K562 (cell line): ENCODE measurements around the gene CTIF. TPM values are rescaled to one million over a fixed set of nuclear protein-coding genes. Genes with fewer than 3 reads are reported as not detected.

ENCODE experiments used
- ATAC-seq: fragments of 200-7000 bp; cut with Tn5 transposase; 3 replicates; pipeline ENCODE4 v1.9.1; 2020; ENCODE audit warnings: moderate library complexity
- BruUV-seq: library from RNA; stranded (reverse); fragments of 400-500 nt; replicated peaks from 2 replicates; lab custom pipeline; 2021; lab: Mats Ljungman, UMichigan
- CTCF ChIA-PET: fragments of 300-600 bp; formaldehyde crosslinking; extraction: SDS; loops from one replicate; lab custom pipeline; 2021; ENCODE audit warnings: low intra/inter-chr PET ratio; lab: Yijun Ruan, JAX
- POLR2A ChIA-PET: fragments of 300-600, 350-650 bp; sonication (Branson Sonifier 250); formaldehyde crosslinking; extraction: SDS; loops from one replicate; lab custom pipeline; 2021; ENCODE audit warnings: antibody characterized with exemption, inconsistent platforms; lab: Yijun Ruan, JAX
- DNase-seq, 4 experiments: peaks; one replicate each; pipeline versions ENCODE4 v3.0.0 to v3.0.0-alpha.2; 2011 to 2018; ENCODE audit warnings: low spot score in 3 of 4, mixed read lengths in 3 of 4; ENCODE audit errors: extremely low read depth in 1 of 4
- FAIRE-seq: peaks from 2 replicates; lab custom pipeline; 2011; peaks lifted over from hg19 to GRCh38; lab: Jason Lieb, UNC
- H2AFZ ChIP-seq: 2 replicates; pipeline ENCODE4 v1.6.0; 2011; ENCODE audit warnings: low read depth, low read length, control low read depth, inconsistent platforms
- H3K27ac ChIP-seq: fragments of 200-600 bp; 3 replicates; pipeline ENCODE4 v1.8.0; 2011; ENCODE audit warnings: low read depth, mild to moderate bottlenecking, control low read depth, inconsistent platforms, low read length, moderate library complexity, mixed read lengths; ENCODE audit errors: extremely low read depth
- H3K27me3 ChIP-seq, 2 experiments: fragments of 300-600 bp in 1 of 2; 2 replicates in 1 of 2; 3 replicates in 1 of 2; pipeline versions ENCODE4 v1.6.0 to v1.8.0; 2011; ENCODE audit warnings: inconsistent platforms in 2 of 2, low read length in 2 of 2, mild to moderate bottlenecking in 1 of 2, mixed read lengths in 1 of 2, moderate library complexity in 1 of 2; ENCODE audit not compliant: control insufficient read depth in 2 of 2, insufficient read depth in 2 of 2
- H3K36me3 ChIP-seq: fragments of 300-600 bp; 3 replicates; pipeline ENCODE4 v1.8.0; 2011; ENCODE audit warnings: mild to moderate bottlenecking, low read length, inconsistent platforms; ENCODE audit not compliant: control insufficient read depth, insufficient read depth
- H3K4me1 ChIP-seq, 2 experiments: fragments of 200-600 bp in 1 of 2; replicated peaks in 1 of 2; 2 replicates in 1 of 2; 3 replicates in 1 of 2; pipeline versions ENCODE4 v1.5.1 to v1.8.0; 2011; ENCODE audit warnings: inconsistent platforms in 2 of 2, low read length in 2 of 2, mild to moderate bottlenecking in 1 of 2, mixed read lengths in 1 of 2, moderate library complexity in 1 of 2; ENCODE audit not compliant: control insufficient read depth in 2 of 2, insufficient read depth in 2 of 2
- H3K4me2 ChIP-seq: 2 replicates; pipeline ENCODE4 v1.6.1; 2011; ENCODE audit warnings: low read length, control low read depth, inconsistent platforms, mixed read lengths; ENCODE audit not compliant: insufficient read depth
- H3K4me3 ChIP-seq: fragments of 200-600 bp; sonication (generic), shearing (Covaris generic); 2 replicates; pipeline ENCODE4 v1.5.1; 2016; ENCODE audit warnings: control low read depth, inconsistent platforms
- H3K79me2 ChIP-seq: fragments of 200-600 bp; 3 replicates; pipeline ENCODE4 v1.8.0; 2011; ENCODE audit warnings: low read length, inconsistent platforms; ENCODE audit not compliant: control insufficient read depth, insufficient read depth
- H3K9ac ChIP-seq, 2 experiments: 2 replicates each; pipeline versions ENCODE4 v1.6.0 to v1.6.1; 2011; ENCODE audit warnings: low read depth in 2 of 2, low read length in 2 of 2, control low read depth in 1 of 2, inconsistent platforms in 1 of 2, mild to moderate bottlenecking in 1 of 2, mixed read lengths in 1 of 2; ENCODE audit not compliant: insufficient read depth in 1 of 2
- H3K9me1 ChIP-seq: one replicate; pipeline ENCODE4 v1.6.0; 2011; ENCODE audit warnings: inconsistent platforms, mild to moderate bottlenecking, low read length, moderate library complexity; ENCODE audit not compliant: control insufficient read depth, insufficient read depth
- H3K9me3 ChIP-seq: replicated peaks from 2 replicates; pipeline ENCODE4 v1.5.1; 2011; ENCODE audit warnings: low read depth, low read length, inconsistent platforms; ENCODE audit not compliant: control insufficient read depth, insufficient read depth
- H4K20me1 ChIP-seq: replicated peaks from 2 replicates; pipeline ENCODE4 v1.6.1; 2011; ENCODE audit warnings: low read length, inconsistent platforms, mixed read lengths; ENCODE audit not compliant: control insufficient read depth, insufficient read depth
- SAFB2 ChIP-seq: fragments of 200-400 bp; formaldehyde crosslinking; IDR thresholded peaks from 2 replicates; pipeline ENCODE4 v1.6.1; 2018; ENCODE audit warnings: borderline replicate concordance, low read length, low read depth, moderate library complexity; ENCODE audit not compliant: severe bottlenecking
- ZFP36 ChIP-seq: fragments of 150-350 bp; IDR thresholded peaks from 2 replicates; pipeline ENCODE4 v1.6.1; 2018; ENCODE audit warnings: low read length, low read depth; ENCODE audit not compliant: partially characterized antibody
- WGBS: fragments of 100-300 bp; shearing (Covaris generic); methylation state at CpG from one replicate; pipeline ENCODE4 v1.1.6; 2016; ENCODE audit warnings: low coverage, mixed read lengths; ENCODE audit not compliant: insufficient coverage; ENCODE audit errors: missing lambda C conversion rate; 5-methylcytosine and 5-hydroxymethylcytosine counted together
- in situ Hi-C: fragments of 300-500 bp; cut with MboI; formaldehyde crosslinking; loops from 4 replicates; pipeline ENCODE4 v1.15.0; 2018; ENCODE audit warnings: inconsistent platforms, mixed read lengths
- intact Hi-C: fragments of 100-400 bp; cut with micrococcal nuclease; formaldehyde crosslinking; loops from 2 replicates; pipeline ENCODE4 v1.14.2; 2022
- polyA plus RNA-seq, 8 experiments: library from polyadenylated mRNA; depleted of rRNA in 4 of 8; stranded (reverse) in 5 of 8; unstranded in 3 of 8; fragments of >200 nt; fragmentation: Nextera tagmentation in 2 of 8; fragmentation: Illumina TruSeq in 1 of 8; extraction: Ambion mirVana in 2 of 8; extraction: Trizol in 1 of 8; gene quantifications; 2 replicates each; pipeline versions ENCODE4 v1.2.1 to v1.2.3, GENCODE V29; 2011 to 2014; ENCODE audit warnings: inconsistent platforms in 1 of 8, missing spikeins in 1 of 8
- total RNA-seq, 7 experiments: library from RNA; depleted of rRNA in 6 of 7; stranded (reverse); fragments of >200 nt in 6 of 7; fragmentation: Illumina TruSeq in 2 of 7; extraction: Trizol in 2 of 7; gene quantifications; 2 replicates each; pipeline versions ENCODE4 v1.2.1 to v1.2.3, GENCODE V29; 2011 to 2021; ENCODE audit warnings: low replicate concordance in 1 of 7
- TF ChIP-seq, protein P1 (sequence below): sonication (generic); formaldehyde crosslinking; IDR thresholded peaks from 2 replicates; pipeline ENCODE4 v1.8.1; 2023; ENCODE audit warnings: mild to moderate bottlenecking, missing genetic modification reagents

Gene CTIF
- total and polyA plus RNA-seq, 9 of the 15 experiments (the other 6 are each of a cell fraction or from before 2014, with no cell fraction given), result 0.17 to 11.5 (median 2.2) TPM

DNA sequence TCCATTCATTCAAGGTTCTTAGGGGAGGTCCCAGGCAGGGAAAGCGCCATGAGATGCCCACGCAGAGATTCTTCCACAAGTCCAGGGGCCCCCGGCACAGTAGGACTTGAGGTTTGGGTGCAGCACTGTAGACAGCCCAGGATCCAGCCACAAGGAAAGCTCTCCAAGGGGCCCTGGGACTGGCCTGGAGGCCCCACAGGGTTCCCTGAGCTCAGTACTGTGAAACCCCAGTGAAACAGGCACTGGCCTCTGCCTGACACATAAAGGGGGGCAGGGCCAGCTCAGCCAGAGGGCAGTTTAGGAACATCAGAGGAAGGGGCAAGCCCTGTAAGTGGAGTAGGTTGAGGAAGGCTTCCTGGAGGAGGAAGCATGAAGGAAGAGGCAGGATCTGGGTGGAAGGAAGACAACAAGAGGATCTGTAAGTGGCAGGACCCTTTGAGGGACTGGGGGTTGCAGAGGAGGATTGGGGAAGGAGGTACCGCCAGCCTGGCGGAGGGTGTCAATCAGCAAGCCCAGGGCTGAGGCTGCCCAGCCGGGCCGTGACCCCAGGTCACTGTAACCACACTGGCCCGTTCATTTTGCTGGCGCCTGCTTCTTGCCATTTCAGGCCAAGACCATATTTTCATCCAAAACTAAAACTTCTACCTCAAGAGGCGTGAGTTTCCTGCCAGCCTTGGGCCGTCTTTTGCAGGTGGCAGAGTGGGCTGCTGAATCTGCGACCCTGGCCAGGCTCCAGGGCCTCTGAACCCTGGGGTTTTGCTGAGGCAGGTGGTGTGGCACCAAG lies 236.7 kb downstream of the CTIF start:
- no peak overlapping the region for H3K4me2 ChIP-seq
- no peak for ATAC-seq
- no peaks in the 10 kb centered on the region for H3K9me3 ChIP-seq
- intact Hi-C loops (no loop called here), in situ Hi-C loops (loop anchor here (10.0 kb wide), 1 partner anchor 91 kb away; no protein-coding TSS in a partner anchor)
- no peaks in the 10 kb centered on the region for H3K27me3 ChIP-seq
- H4K20me1 ChIP-seq, result peaks cover 22% of the 10 kb centered on the region
- WGBS, result 84% methylated on average over 8 of the region's 12 CpGs
- CTCF ChIA-PET, result no interaction called here
- H3K4me3 ChIP-seq, result no peak overlapping the region
- no peak overlapping the region for H3K9ac ChIP-seq
- DNase-seq, result no peak
- no peak overlapping the region for H2AFZ ChIP-seq
- POLR2A ChIA-PET, result interaction anchor here (1.0 kb wide), 1 partner anchor 12 kb away, joined by 3 read pairs; no protein-coding TSS in a partner anchor
- H3K4me1 ChIP-seq, result peaks cover 5 to 20% of the 10 kb centered on the region in 2 experiments
- no peak overlapping the region for H3K27ac ChIP-seq
- no peak for TF ChIP-seq SAFB2
- peak; percentile 62 for TF ChIP-seq ZFP36
- TF ChIP-seq, protein P1, sequence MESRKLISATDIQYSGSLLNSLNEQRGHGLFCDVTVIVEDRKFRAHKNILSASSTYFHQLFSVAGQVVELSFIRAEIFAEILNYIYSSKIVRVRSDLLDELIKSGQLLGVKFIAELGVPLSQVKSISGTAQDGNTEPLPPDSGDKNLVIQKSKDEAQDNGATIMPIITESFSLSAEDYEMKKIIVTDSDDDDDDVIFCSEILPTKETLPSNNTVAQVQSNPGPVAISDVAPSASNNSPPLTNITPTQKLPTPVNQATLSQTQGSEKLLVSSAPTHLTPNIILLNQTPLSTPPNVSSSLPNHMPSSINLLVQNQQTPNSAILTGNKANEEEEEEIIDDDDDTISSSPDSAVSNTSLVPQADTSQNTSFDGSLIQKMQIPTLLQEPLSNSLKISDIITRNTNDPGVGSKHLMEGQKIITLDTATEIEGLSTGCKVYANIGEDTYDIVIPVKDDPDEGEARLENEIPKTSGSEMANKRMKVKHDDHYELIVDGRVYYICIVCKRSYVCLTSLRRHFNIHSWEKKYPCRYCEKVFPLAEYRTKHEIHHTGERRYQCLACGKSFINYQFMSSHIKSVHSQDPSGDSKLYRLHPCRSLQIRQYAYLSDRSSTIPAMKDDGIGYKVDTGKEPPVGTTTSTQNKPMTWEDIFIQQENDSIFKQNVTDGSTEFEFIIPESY (CRISPR knock-in tag), result peak; percentile 43; the same call in 1 of the 2 replicates
- FAIRE-seq, result no peak
- no peaks in the 10 kb centered on the region for H3K79me2 ChIP-seq
- no TSS peak for BruUV-seq
- no peaks in the 10 kb centered on the region for H3K36me3 ChIP-seq
- H3K9me1 ChIP-seq, result no peaks in the 10 kb centered on the region
